GM23248 (cell line): ENCODE data around the gene RIPPLY2. TPM values are rescaled to one million over a fixed set of nuclear protein-coding genes. Genes with fewer than 3 reads are reported as not detected.

Experiments used
- DNase-seq: peaks from one replicate; pipeline ENCODE4 v3.0.0-alpha.2; 2015
- H2AFZ ChIP-seq: fragments of 200-600 bp; sonication (generic); 2 replicates; pipeline ENCODE4 v1.6.1; 2016; ENCODE audit warnings: antibody characterized with exemption
- H3F3A ChIP-seq: fragments of 200-600 bp; sonication (generic); 2 replicates; pipeline ENCODE4 v1.6.1; 2016; ENCODE audit warnings: mild to moderate bottlenecking, antibody characterized with exemption, mixed run types; ENCODE audit not compliant: insufficient read depth
- H3K27ac ChIP-seq: fragments of 200-600 bp; sonication (generic); 2 replicates; pipeline ENCODE4 v1.5.1; 2016; ENCODE audit warnings: mild to moderate bottlenecking
- H3K27me3 ChIP-seq: fragments of 200-600 bp; sonication (generic); replicated peaks from 2 replicates; pipeline ENCODE4 v1.6.1; 2016; ENCODE audit warnings: mild to moderate bottlenecking; ENCODE audit not compliant: insufficient read depth
- H3K36me3 ChIP-seq: fragments of 200-600 bp; sonication (generic); 2 replicates; pipeline ENCODE4 v1.6.1; 2016; ENCODE audit warnings: low read depth, mild to moderate bottlenecking
- H3K4me1 ChIP-seq: fragments of 200-600 bp; sonication (generic); 2 replicates; pipeline ENCODE4 v1.6.1; 2016; ENCODE audit warnings: mild to moderate bottlenecking; ENCODE audit not compliant: insufficient read depth
- H3K4me2 ChIP-seq: fragments of 200-600 bp; sonication (generic); one replicate; pipeline ENCODE4 v1.6.1; 2016; ENCODE audit warnings: mild to moderate bottlenecking; ENCODE audit not compliant: unreplicated experiment
- H3K4me3 ChIP-seq: fragments of 200-600 bp; sonication (generic); 2 replicates; pipeline ENCODE4 v1.5.1; 2016; ENCODE audit warnings: mild to moderate bottlenecking
- H3K79me2 ChIP-seq: fragments of 200-600 bp; sonication (generic); 2 replicates; pipeline ENCODE4 v1.6.1; 2016; ENCODE audit warnings: mild to moderate bottlenecking; ENCODE audit not compliant: insufficient read depth
- H3K9ac ChIP-seq: fragments of 200-600 bp; sonication (generic); 2 replicates; pipeline ENCODE4 v1.6.1; 2016; ENCODE audit warnings: mild to moderate bottlenecking
- H3K9me2 ChIP-seq: fragments of 200-600 bp; sonication (generic); 2 replicates; pipeline ENCODE4 v1.6.1; 2016; ENCODE audit warnings: mixed run types, mild to moderate bottlenecking, moderate library complexity; ENCODE audit not compliant: insufficient read depth
- H3K9me3 ChIP-seq: fragments of 200-600 bp; sonication (generic); one replicate; pipeline ENCODE4 v1.6.1; 2017; ENCODE audit warnings: low read depth
- H4K20me1 ChIP-seq: fragments of 200-600 bp; sonication (generic); 2 replicates; pipeline ENCODE4 v1.6.0; 2016; ENCODE audit not compliant: insufficient read depth
- EZH2 ChIP-seq: fragments of 200-600 bp; sonication (generic); IDR thresholded peaks from 2 replicates; pipeline ENCODE4 v1.6.1; 2018; ENCODE audit warnings: antibody characterized with exemption, mild to moderate bottlenecking; ENCODE audit not compliant: insufficient read depth, poor library complexity, severe bottlenecking
- EZH2phosphoT487 ChIP-seq: fragments of 200-600 bp; sonication (generic); IDR thresholded peaks from 2 replicates; pipeline ENCODE4 v1.6.1; 2018; ENCODE audit warnings: antibody characterized with exemption, moderate library complexity, mild to moderate bottlenecking, low read depth; ENCODE audit not compliant: insufficient read depth
- WGBS, 2 experiments: methylation state at CpG; one replicate each; pipeline ENCODE4 v1.1.6; 2015 to 2017; ENCODE audit warnings: low lambda C conversion rate in 2 of 2, low coverage in 1 of 2; ENCODE audit errors: missing lambda C conversion rate in 2 of 2; 5-methylcytosine and 5-hydroxymethylcytosine counted together
- in situ Hi-C: fragments of 300-500 bp; cut with MboI; formaldehyde crosslinking; loops from 2 replicates; pipeline ENCODE4 v1.15.0; 2020
- polyA plus RNA-seq: library from polyadenylated mRNA; unstranded; fragments of >200 nt; fragmentation: Nextera tagmentation; extraction: Ambion mirVana; gene quantifications from 2 replicates; pipeline ENCODE4 v1.2.1, GENCODE V29; 2016
- total RNA-seq: library from RNA; depleted of rRNA; stranded (reverse); fragments of >200 nt; shearing (Covaris generic); gene quantifications from 2 replicates; pipeline ENCODE4 v1.2.3, GENCODE V29; 2014

Gene RIPPLY2
- total and polyA plus RNA-seq, 2 experiments from 2014 or later, result not detected

DNA sequence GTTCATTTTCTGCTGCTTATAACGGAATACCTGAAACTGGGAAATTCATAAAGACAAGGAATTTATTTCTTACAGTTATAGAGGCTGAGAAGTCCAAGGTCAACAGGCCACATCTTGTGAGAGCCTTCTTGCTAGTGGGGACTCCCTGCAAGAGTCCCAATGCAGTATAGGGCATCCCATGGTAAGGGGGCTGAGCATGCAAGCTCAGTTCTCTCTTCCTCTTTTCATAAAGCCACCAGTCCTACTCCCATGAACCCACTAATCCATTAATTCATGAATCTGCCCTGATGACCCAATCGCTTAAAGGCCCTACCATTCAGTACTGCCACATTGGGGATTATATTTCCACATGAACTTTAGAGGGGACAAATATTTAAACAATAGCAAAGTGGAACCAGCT, 32.8 kb downstream of the RIPPLY2 start:
- in situ Hi-C loops, result loop anchor here (25.0 kb wide), 3 partner anchors 676 to 1451 kb away; partner anchors contain the start of gene TBX18
- no peak overlapping the region for H3K4me2 ChIP-seq
- no peaks in the 10 kb centered on the region for H3K36me3 ChIP-seq
- H3K4me3 ChIP-seq, result no peak overlapping the region
- H3K4me1 ChIP-seq, result 0 out of 2 replicates have a peak, but pooled peaks cover 3% of the 10 kb centered on the region
- no peaks in the 10 kb centered on the region for H3K9me3 ChIP-seq
- no peaks in the 10 kb centered on the region for H3K9me2 ChIP-seq
- H3F3A ChIP-seq, result no peaks in the 10 kb centered on the region
- no peak overlapping the region for H3K27ac ChIP-seq
- no peak overlapping the region for H2AFZ ChIP-seq
- peaks cover 16% of the 10 kb centered on the region for H3K79me2 ChIP-seq
- no peak overlapping the region for H3K9ac ChIP-seq
- TF ChIP-seq EZH2 (no peak), EZH2phosphoT487 (no peak)
- 98 to 99% methylated on average over 2 of the region's 2 CpGs for WGBS, 2 experiments
- H4K20me1 ChIP-seq, result no peaks in the 10 kb centered on the region
- no peaks in the 10 kb centered on the region for H3K27me3 ChIP-seq
- DNase-seq, result no peak

DNA sequence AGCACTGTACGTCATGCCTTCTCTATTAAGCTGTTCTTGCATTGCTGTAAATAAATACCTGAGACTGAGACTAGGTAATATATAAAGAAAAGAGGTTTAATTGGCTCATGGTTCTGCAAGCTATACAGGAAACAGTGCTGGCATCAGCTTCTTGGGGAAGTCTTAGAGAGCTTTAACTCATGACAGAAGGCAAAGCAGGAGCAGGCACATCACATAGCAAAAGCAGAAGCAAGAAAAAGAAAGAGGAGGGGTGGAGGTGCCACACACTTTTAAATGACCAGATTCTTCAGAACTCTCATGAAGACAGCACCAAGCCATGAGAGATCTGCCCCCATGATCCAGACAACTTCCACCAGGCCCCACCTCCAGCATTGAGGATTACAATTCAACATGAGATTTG, 36.5 kb downstream of the RIPPLY2 start:
- in situ Hi-C loops, result loop anchor here (25.0 kb wide), 3 partner anchors 673 to 1448 kb away; partner anchors contain the start of gene TBX18
- no peaks in the 10 kb centered on the region for H3K27me3 ChIP-seq

GRCh38 chr6:83890520-83890919, 37.4 kb downstream of the RIPPLY2 start:
- no peaks in the 10 kb centered on the region for H3K4me1 ChIP-seq
- TF ChIP-seq EZH2, result no peak
- no peak for TF ChIP-seq EZH2phosphoT487
- no peak overlapping the region for H3K27ac ChIP-seq
- in situ Hi-C loops, result loop anchor here (25.0 kb wide), 3 partner anchors 672 to 1447 kb away; partner anchors contain the start of gene TBX18
- no peaks in the 10 kb centered on the region for H3K9me3 ChIP-seq
- H3K79me2 ChIP-seq, result peaks cover 18% of the 10 kb centered on the region; the same call in 1 of the 2 replicates
- H4K20me1 ChIP-seq, result peaks cover 6% of the 10 kb centered on the region; the same call in 1 of the 2 replicates
- no peak overlapping the region for H3K4me2 ChIP-seq
- DNase-seq, result no peak
- H3F3A ChIP-seq, result no peaks in the 10 kb centered on the region
- no peak overlapping the region for H2AFZ ChIP-seq
- no peaks in the 10 kb centered on the region for H3K9me2 ChIP-seq
- H3K27me3 ChIP-seq, result no peaks in the 10 kb centered on the region
- 87 to 91% methylated on average over 4 of the region's 4 CpGs for WGBS, 2 experiments
- no peaks in the 10 kb centered on the region for H3K36me3 ChIP-seq
- H3K4me3 ChIP-seq, result no peak overlapping the region
- no peak overlapping the region for H3K9ac ChIP-seq

More for the DNA sequence above, 36.5 kb downstream of the RIPPLY2 start:
- peaks cover 18% of the 10 kb centered on the region; the same call in 1 of the 2 replicates for H3K79me2 ChIP-seq
- no peak overlapping the region for H3K4me2 ChIP-seq
- no peaks in the 10 kb centered on the region for H3K9me2 ChIP-seq
- no peaks in the 10 kb centered on the region for H3K36me3 ChIP-seq
- H3K27ac ChIP-seq, result no peak overlapping the region
- H3K9ac ChIP-seq, result no peak overlapping the region
- no peaks in the 10 kb centered on the region for H3K9me3 ChIP-seq
- no peak overlapping the region for H2AFZ ChIP-seq
- H4K20me1 ChIP-seq, result peaks cover 6% of the 10 kb centered on the region; the same call in 1 of the 2 replicates
- no peaks in the 10 kb centered on the region for H3F3A ChIP-seq
- DNase-seq, result no peak
- no peak overlapping the region for H3K4me3 ChIP-seq
- TF ChIP-seq EZH2 (no peak), EZH2phosphoT487 (no peak)
- 0 out of 2 replicates have a peak, but pooled peaks cover 2% of the 10 kb centered on the region for H3K4me1 ChIP-seq
- 94 to 100% methylated on average over 1 of the region's 1 CpG for WGBS, 2 experiments

DNA sequence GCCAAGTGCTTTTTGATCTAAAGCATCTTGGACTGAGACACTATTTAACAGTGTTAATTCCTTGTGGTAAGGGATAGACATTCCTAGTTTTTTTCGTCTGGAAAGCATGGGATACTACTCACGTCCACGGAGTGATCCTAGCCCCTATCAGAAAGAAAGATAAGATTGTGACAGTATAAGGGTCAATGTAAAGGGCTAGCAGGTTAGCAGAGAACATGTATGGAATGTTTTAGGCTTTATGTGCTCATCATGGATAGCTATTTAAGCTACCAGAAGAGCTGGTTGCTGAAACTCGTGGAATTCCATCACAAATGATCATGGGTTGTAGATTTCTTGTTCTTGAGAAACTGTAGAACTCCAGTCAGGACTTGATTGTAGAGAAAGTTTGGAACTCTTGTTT, 38.4 kb downstream of the RIPPLY2 start:
- Histone ChIP-seq H3K36me3 (no peaks in the 10 kb centered on the region), H3K9me2 (no peaks in the 10 kb centered on the region)
- 94 to 99% methylated on average over 4 of the region's 4 CpGs for WGBS, 2 experiments

More for the DNA sequence above, 38.4 kb downstream of the RIPPLY2 start:
- no peak overlapping the region for H3K27ac ChIP-seq
- no peak overlapping the region for H3K4me2 ChIP-seq
- no peaks in the 10 kb centered on the region for H3K9me3 ChIP-seq
- H3K4me3 ChIP-seq, result no peak overlapping the region
- H2AFZ ChIP-seq, result no peak overlapping the region
- in situ Hi-C loops, result loop anchor here (25.0 kb wide), 3 partner anchors 671 to 1446 kb away; partner anchors contain the start of gene TBX18
- peaks cover 6% of the 10 kb centered on the region for H4K20me1 ChIP-seq
- peaks cover 25% of the 10 kb centered on the region; the same call in 1 of the 2 replicates for H3K79me2 ChIP-seq
- TF ChIP-seq EZH2, result no peak
- TF ChIP-seq EZH2phosphoT487, result no peak
- no peaks in the 10 kb centered on the region for H3F3A ChIP-seq
- H3K4me1 ChIP-seq, result no peaks in the 10 kb centered on the region
- H3K27me3 ChIP-seq, result no peaks in the 10 kb centered on the region
- no peak for DNase-seq
- no peak overlapping the region for H3K9ac ChIP-seq
